Astrocyte (in vitro differentiated cells and primary cell): ENCODE measurements around the gene CLCA4. TPM values are rescaled to one million over a fixed set of nuclear protein-coding genes. Genes with fewer than 3 reads are reported as not detected.

Experiments
- DNase-seq: peaks from one replicate; pipeline ENCODE4 v3.0.0-alpha.2; 2010; ENCODE audit warnings: low read depth
- FAIRE-seq: peaks from 2 replicates; lab custom pipeline; 2011; peaks lifted over from hg19 to GRCh38; lab: Jason Lieb, UNC
- H2AFZ ChIP-seq: 2 replicates; pipeline ENCODE4 v1.6.0; 2012; ENCODE audit warnings: low read depth, low read length, inconsistent platforms
- H3K27ac ChIP-seq: 2 replicates; pipeline ENCODE4 v1.5.1; 2011; ENCODE audit warnings: low read depth, low read length, inconsistent platforms
- H3K27me3 ChIP-seq: 2 replicates; pipeline ENCODE4 v1.6.0; 2011; ENCODE audit warnings: low read length, inconsistent platforms; ENCODE audit not compliant: insufficient read depth
- H3K36me3 ChIP-seq: 2 replicates; pipeline ENCODE4 v1.5.1; 2011; ENCODE audit warnings: low read length, inconsistent platforms; ENCODE audit not compliant: insufficient read depth
- H3K4me1 ChIP-seq: 2 replicates; pipeline ENCODE4 v1.5.1; 2011; ENCODE audit warnings: low read length, inconsistent platforms; ENCODE audit not compliant: insufficient read depth
- H3K4me2 ChIP-seq: 2 replicates; pipeline ENCODE4 v1.6.0; 2012; ENCODE audit warnings: low read length, inconsistent platforms
- H3K4me3 ChIP-seq: 2 replicates; pipeline ENCODE4 v1.5.1; 2011; ENCODE audit warnings: low read depth, mild to moderate bottlenecking, low read length, inconsistent platforms; ENCODE audit not compliant: insufficient read depth
- H3K79me2 ChIP-seq: 2 replicates; pipeline ENCODE4 v1.6.0; 2012; ENCODE audit warnings: mild to moderate bottlenecking, low read length, inconsistent platforms; ENCODE audit not compliant: insufficient read depth
- H3K9ac ChIP-seq: 2 replicates; pipeline ENCODE4 v1.6.0; 2012; ENCODE audit warnings: mild to moderate bottlenecking, low read length, inconsistent platforms
- H3K9me3 ChIP-seq: 2 replicates; pipeline ENCODE4 v1.5.1; 2012; ENCODE audit warnings: low read depth, mild to moderate bottlenecking, low read length, inconsistent platforms; ENCODE audit not compliant: insufficient read depth
- H4K20me1 ChIP-seq: 2 replicates; pipeline ENCODE4 v1.6.0; 2012; ENCODE audit warnings: low read length, inconsistent platforms; ENCODE audit not compliant: insufficient read depth
- H3K27ac Mint-ChIP-seq: one replicate; pipeline ENCODE4 v1.8.0; 2021; ENCODE audit warnings: mild to moderate bottlenecking, mixed read lengths; ENCODE audit not compliant: unreplicated experiment
- H3K27me3 Mint-ChIP-seq: one replicate; pipeline ENCODE4 v1.8.0; 2021; ENCODE audit warnings: low read depth, mixed read lengths; ENCODE audit not compliant: unreplicated experiment
- H3K36me3 Mint-ChIP-seq: one replicate; pipeline ENCODE4 v1.8.0; 2021; ENCODE audit warnings: low read depth, mixed read lengths; ENCODE audit not compliant: unreplicated experiment
- H3K4me1 Mint-ChIP-seq: one replicate; pipeline ENCODE4 v1.8.0; 2021; ENCODE audit warnings: low read depth, mixed read lengths; ENCODE audit not compliant: unreplicated experiment
- H3K4me3 Mint-ChIP-seq: one replicate; pipeline ENCODE4 v1.8.0; 2021; ENCODE audit warnings: mild to moderate bottlenecking, moderate library complexity, mixed read lengths; ENCODE audit not compliant: unreplicated experiment
- H3K9me3 Mint-ChIP-seq: one replicate; pipeline ENCODE4 v1.8.0; 2021; ENCODE audit warnings: mild to moderate bottlenecking, mixed read lengths; ENCODE audit not compliant: unreplicated experiment
- CTCF ChIP-seq: IDR thresholded peaks from 2 replicates; pipeline ENCODE4 v1.5.1; 2011; ENCODE audit warnings: low read depth, mild to moderate bottlenecking, inconsistent platforms, low read length, moderate library complexity; ENCODE audit not compliant: insufficient read depth
- EZH2 ChIP-seq: IDR thresholded peaks from 2 replicates; pipeline ENCODE4 v1.6.1; 2012; ENCODE audit warnings: mild to moderate bottlenecking, low read length, inconsistent platforms; ENCODE audit not compliant: insufficient read depth
- total RNA-seq: library from RNA; stranded (reverse); gene quantifications from 2 replicates; pipeline ENCODE4 v1.2.1, GENCODE V29; 2021

The CLCA4 gene
- total RNA-seq, 1 donor from 2014 or later, result not detected

- Histone ChIP-seq H3K4me3 (no peak overlapping the region), H3K79me2 (no peaks in the 10 kb centered on the region), H2AFZ (no peak overlapping the region), H3K27me3 (no peaks in the 10 kb centered on the region), H3K27ac (no peak overlapping the region), H3K4me1 (no peaks in the 10 kb centered on the region), H4K20me1 (no peaks in the 10 kb centered on the region), H3K9ac (no peak overlapping the region), H3K9me3 (no peaks in the 10 kb centered on the region), H3K4me2 (no peak overlapping the region), H3K36me3 (no peaks in the 10 kb centered on the region)
- no peaks in the 10 kb centered on the region for H3K36me3 Mint-ChIP-seq
- no peaks in the 10 kb centered on the region for H3K27me3 Mint-ChIP-seq
- H3K27ac Mint-ChIP-seq, result no peak overlapping the region
- no peak for TF ChIP-seq CTCF
- TF ChIP-seq EZH2, result no peak
- peaks cover 11% of the 10 kb centered on the region for H3K9me3 Mint-ChIP-seq
- FAIRE-seq, result no peak
- H3K4me3 Mint-ChIP-seq, result no peak overlapping the region
- no peaks in the 10 kb centered on the region for H3K4me1 Mint-ChIP-seq
- DNase-seq, result no peak
These were observed 5.5 kb downstream of the CLCA4 start for GRCh38 chr1:86552376-86552775.

GRCh38 chr1:86557739-86558138 lies 10.9 kb downstream of the CLCA4 start:
- H3K27me3 ChIP-seq, result no peaks in the 10 kb centered on the region
- H3K4me2 ChIP-seq, result no peak overlapping the region
- H3K9me3 ChIP-seq, result no peaks in the 10 kb centered on the region
- Mint-ChIP-seq H3K27ac (no peak overlapping the region), H3K9me3 (peaks cover 13% of the 10 kb centered on the region), H3K4me1 (no peaks in the 10 kb centered on the region), H3K36me3 (no peaks in the 10 kb centered on the region), H3K4me3 (no peak overlapping the region), H3K27me3 (no peaks in the 10 kb centered on the region)
- DNase-seq, result no peak
- TF ChIP-seq EZH2 (no peak), CTCF (no peak)
- H3K4me3 ChIP-seq, result no peak overlapping the region
- H3K79me2 ChIP-seq, result no peaks in the 10 kb centered on the region
- no peak for FAIRE-seq
- H3K27ac ChIP-seq, result no peak overlapping the region
- no peak overlapping the region for H3K9ac ChIP-seq
- no peaks in the 10 kb centered on the region for H3K4me1 ChIP-seq
- H2AFZ ChIP-seq, result no peak overlapping the region
- no peaks in the 10 kb centered on the region for H4K20me1 ChIP-seq
- H3K36me3 ChIP-seq, result no peaks in the 10 kb centered on the region

- Histone ChIP-seq H2AFZ (no peak overlapping the region), H4K20me1 (no peaks in the 10 kb centered on the region), H3K27ac (no peak overlapping the region), H3K79me2 (no peaks in the 10 kb centered on the region), H3K27me3 (no peaks in the 10 kb centered on the region), H3K4me2 (no peak overlapping the region), H3K4me1 (no peaks in the 10 kb centered on the region), H3K9ac (no peak overlapping the region), H3K9me3 (no peaks in the 10 kb centered on the region), H3K4me3 (no peak overlapping the region), H3K36me3 (no peaks in the 10 kb centered on the region)
- Mint-ChIP-seq H3K36me3 (no peaks in the 10 kb centered on the region), H3K9me3 (peaks cover 1% of the 10 kb centered on the region), H3K4me3 (no peak overlapping the region), H3K27ac (no peak overlapping the region), H3K4me1 (no peaks in the 10 kb centered on the region), H3K27me3 (no peaks in the 10 kb centered on the region)
- DNase-seq, result no peak
- no peak for FAIRE-seq
- no peak for TF ChIP-seq EZH2
- no peak for TF ChIP-seq CTCF
These were observed 17.0 kb downstream of the CLCA4 start for GRCh38 chr1:86563849-86564248.
